Coronary artery (tissue), 2 donors: ENCODE measurements around the gene TRPT1.

ENCODE experiments used
- DNase-seq: peaks from one replicate; pipeline ENCODE4 v3.0.0-alpha.2; 2017; ENCODE audit warnings: low spot score
- H3K27ac ChIP-seq, 2 donors: fragments of 200-600 bp; sonication (generic); one replicate each; pipeline ENCODE4 v1.5.1; 2016 to 2019
- H3K4me3 ChIP-seq: fragments of 200-600 bp; sonication (generic); 2 replicates; pipeline ENCODE4 v1.5.1; 2016; ENCODE audit warnings: mild to moderate bottlenecking, moderate library complexity
- TF ChIP-seq, protein P1 (sequence below): fragments of 200-600 bp; sonication (generic); IDR thresholded peaks from one replicate; pipeline ENCODE4 v1.5.1; 2019; ENCODE audit warnings: antibody characterized with exemption

Gene TRPT1

DNA sequence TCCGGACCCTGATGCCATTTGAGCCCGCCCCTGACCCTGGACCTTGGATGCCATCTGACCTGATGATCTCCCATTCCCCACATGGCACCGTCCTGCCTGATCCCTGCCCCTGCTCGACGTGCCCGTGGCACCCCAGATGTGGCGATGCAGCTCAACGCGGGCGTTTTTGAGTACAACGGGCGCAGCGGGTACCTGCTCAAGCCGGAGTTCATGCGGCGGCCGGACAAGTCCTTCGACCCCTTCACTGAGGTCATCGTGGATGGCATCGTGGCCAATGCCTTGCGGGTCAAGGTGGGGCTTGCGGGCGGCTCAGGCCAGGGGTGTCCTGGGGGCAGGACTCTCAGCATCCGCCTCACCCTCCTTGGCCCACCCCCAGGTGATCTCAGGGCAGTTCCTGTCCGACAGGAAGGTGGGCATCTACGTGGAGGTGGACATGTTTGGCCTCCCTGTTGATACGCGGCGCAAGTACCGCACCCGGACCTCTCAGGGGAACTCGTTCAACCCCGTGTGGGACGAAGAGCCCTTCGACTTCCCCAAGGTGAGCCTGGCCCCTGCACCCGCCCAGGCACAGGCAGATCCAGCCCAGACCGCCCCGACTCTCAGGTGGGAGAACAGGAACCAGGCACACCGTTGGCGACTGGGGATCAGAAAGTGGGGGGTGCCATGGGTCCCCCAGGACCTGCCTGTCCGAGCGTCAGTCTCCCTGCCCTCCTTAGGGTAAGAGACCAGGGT lies 36.5 kb upstream of the TRPT1 start:
- no peak overlapping the region for H3K4me3 ChIP-seq
- DNase-seq, result no peak
- no peak overlapping the region for H3K27ac ChIP-seq
- TF ChIP-seq, protein P1, sequence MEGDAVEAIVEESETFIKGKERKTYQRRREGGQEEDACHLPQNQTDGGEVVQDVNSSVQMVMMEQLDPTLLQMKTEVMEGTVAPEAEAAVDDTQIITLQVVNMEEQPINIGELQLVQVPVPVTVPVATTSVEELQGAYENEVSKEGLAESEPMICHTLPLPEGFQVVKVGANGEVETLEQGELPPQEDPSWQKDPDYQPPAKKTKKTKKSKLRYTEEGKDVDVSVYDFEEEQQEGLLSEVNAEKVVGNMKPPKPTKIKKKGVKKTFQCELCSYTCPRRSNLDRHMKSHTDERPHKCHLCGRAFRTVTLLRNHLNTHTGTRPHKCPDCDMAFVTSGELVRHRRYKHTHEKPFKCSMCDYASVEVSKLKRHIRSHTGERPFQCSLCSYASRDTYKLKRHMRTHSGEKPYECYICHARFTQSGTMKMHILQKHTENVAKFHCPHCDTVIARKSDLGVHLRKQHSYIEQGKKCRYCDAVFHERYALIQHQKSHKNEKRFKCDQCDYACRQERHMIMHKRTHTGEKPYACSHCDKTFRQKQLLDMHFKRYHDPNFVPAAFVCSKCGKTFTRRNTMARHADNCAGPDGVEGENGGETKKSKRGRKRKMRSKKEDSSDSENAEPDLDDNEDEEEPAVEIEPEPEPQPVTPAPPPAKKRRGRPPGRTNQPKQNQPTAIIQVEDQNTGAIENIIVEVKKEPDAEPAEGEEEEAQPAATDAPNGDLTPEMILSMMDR, result no peak

DNA sequence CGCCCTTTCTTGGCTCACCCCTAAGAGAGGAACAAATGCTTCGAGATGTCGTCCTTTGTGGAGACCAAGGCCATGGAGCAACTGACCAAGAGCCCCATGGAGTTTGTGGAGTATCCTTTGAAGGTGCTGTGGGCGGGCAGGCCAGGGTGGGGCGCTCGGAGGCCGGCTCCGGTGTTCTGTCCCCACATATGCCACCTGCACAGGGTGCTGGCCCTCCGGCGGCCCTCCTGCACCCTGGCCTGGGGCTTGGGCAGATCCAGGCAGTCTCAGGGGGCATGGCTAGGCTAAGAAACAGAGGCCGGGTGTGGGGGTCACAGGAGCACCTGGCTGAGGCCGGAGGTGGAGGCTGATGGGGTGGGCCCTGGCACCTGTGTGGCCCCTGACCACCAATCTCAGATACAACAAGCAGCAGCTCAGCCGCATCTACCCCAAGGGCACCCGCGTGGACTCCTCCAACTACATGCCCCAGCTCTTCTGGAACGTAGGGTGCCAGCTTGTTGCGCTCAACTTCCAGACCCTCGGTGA lies 35.6 kb upstream of the TRPT1 start:
- Histone ChIP-seq H3K27ac (no peak overlapping the region), H3K4me3 (no peak overlapping the region)
- TF ChIP-seq, protein P1, result no peak
- DNase-seq, result no peak

- Histone ChIP-seq H3K4me3 (no peak overlapping the region), H3K27ac (no peak overlapping the region)
- DNase-seq, result no peak
- TF ChIP-seq, protein P1, result no peak
These were observed 34.2 kb upstream of the TRPT1 start for GRCh38 chr11:64260147-64260708.

DNA sequence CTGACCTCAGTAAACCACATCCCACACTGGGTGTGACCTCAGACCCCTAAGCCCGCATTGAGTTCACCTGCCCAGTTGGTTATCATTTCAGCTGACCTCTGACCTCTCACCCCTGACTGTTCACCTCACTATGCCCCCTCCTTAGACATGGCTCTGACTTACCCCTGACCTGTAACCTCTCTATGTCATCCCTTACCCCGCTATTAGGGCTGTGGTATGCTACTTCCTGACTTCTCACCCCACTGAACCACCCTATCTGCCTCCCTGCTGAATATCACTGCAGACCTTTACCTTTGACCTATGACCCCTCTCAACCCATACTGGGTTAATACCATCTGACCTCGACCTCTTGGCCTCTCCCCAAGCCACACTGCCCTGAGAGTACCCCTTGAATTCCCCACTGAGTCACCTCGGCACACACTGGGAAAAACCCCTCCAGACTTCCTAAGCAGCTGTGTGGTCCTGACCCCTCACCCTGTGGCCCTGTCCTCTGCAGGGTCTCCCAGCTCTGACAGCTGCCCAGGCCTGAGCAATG lies 33.6 kb upstream of the TRPT1 start:
- Histone ChIP-seq H3K27ac (no peak overlapping the region), H3K4me3 (no peak overlapping the region)
- DNase-seq, result no peak
- TF ChIP-seq, protein P1, result no peak

- Histone ChIP-seq H3K4me3 (no peak overlapping the region), H3K27ac (no peak overlapping the region)
- TF ChIP-seq, protein P1, result no peak
- no peak for DNase-seq
These were observed 33.1 kb upstream of the TRPT1 start for GRCh38 chr11:64258946-64259532.

DNA sequence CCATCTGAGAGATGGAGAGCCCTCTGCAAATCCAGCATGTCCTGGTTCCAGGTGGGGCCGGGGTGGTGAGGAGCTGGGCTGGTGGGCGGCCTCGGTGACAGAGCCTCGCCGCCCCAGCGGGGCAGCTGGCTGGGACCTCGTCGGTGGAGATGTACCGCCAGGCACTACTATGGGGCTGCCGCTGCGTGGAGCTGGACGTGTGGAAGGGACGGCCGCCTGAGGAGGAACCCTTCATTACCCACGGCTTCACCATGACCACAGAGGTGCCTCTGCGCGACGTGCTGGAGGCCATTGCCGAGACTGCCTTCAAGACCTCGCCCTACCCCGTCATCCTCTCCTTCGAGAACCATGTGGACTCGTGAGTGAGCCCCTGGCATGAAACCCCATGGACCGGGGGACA lies 32.4 kb upstream of the TRPT1 start:
- no peak for DNase-seq
- Histone ChIP-seq H3K27ac (no peak overlapping the region), H3K4me3 (no peak overlapping the region)
- TF ChIP-seq, protein P1, result no peak
